H1 (cell line): ENCODE data around the gene SLC24A4. TPM values are rescaled to one million over a fixed set of nuclear protein-coding genes. Genes with fewer than 3 reads are reported as not detected.

Source experiments
- CTCF ChIA-PET: fragments of 300-600 bp; sonication (Branson Sonifier 250); formaldehyde crosslinking; loops from one replicate; lab custom pipeline; 2021; ENCODE audit not compliant: partially characterized antibody; lab: Charles Lee
- POLR2A ChIA-PET: fragments of 300-600 bp; sonication (Branson Sonifier 250); formaldehyde crosslinking; loops from one replicate; lab custom pipeline; 2021; ENCODE audit warnings: inconsistent platforms; ENCODE audit not compliant: partially characterized antibody; lab: Charles Lee
- DNase-seq, 2 experiments: peaks; one replicate each; pipeline versions ENCODE4 v3.0.0 to v3.0.0-alpha.2; 2010 to 2022; ENCODE audit warnings: low spot score in 2 of 2, low read depth in 1 of 2, mixed read lengths in 1 of 2
- FAIRE-seq: peaks from 2 replicates; lab custom pipeline; 2011; peaks lifted over from hg19 to GRCh38; lab: Jason Lieb, UNC
- H2AFZ ChIP-seq: 2 replicates; pipeline ENCODE4 v1.8.1; 2012; ENCODE audit warnings: low read length, inconsistent platforms
- H2AK5ac ChIP-seq: 2 replicates; pipeline ENCODE4 v1.6.1; 2013; ENCODE audit warnings: low read depth, low read length
- H2BK120ac ChIP-seq: replicated peaks from 2 replicates; pipeline ENCODE3; 2013; ENCODE audit warnings: low read depth, low read length, inconsistent platforms
- H2BK12ac ChIP-seq: 2 replicates; pipeline ENCODE4 v1.6.1; 2013; ENCODE audit warnings: low read depth, low read length
- H2BK15ac ChIP-seq: 2 replicates; pipeline ENCODE4 v1.6.1; 2013; ENCODE audit warnings: low read length
- H2BK20ac ChIP-seq: 2 replicates; pipeline ENCODE4 v1.6.1; 2013; ENCODE audit warnings: low read length
- H2BK5ac ChIP-seq: 2 replicates; pipeline ENCODE4 v1.6.1; 2013; ENCODE audit warnings: low read depth, low read length
- H3K14ac ChIP-seq: 2 replicates; pipeline ENCODE4 v1.6.1; 2013; ENCODE audit warnings: inconsistent platforms; ENCODE audit not compliant: insufficient read length
- H3K18ac ChIP-seq: 2 replicates; pipeline ENCODE4 v1.6.1; 2013; ENCODE audit warnings: low read length; ENCODE audit errors: extremely low read depth
- H3K23ac ChIP-seq: 2 replicates; pipeline ENCODE4 v1.6.1; 2013; ENCODE audit warnings: inconsistent platforms; ENCODE audit not compliant: insufficient read length
- H3K23me2 ChIP-seq: 2 replicates; pipeline ENCODE4 v1.6.1; 2013; ENCODE audit warnings: low read depth, low read length
- H3K27ac ChIP-seq: 2 replicates; pipeline ENCODE4 v1.6.1; 2011; ENCODE audit warnings: low read depth, low read length, inconsistent platforms
- H3K27me3 ChIP-seq, 4 experiments: replicated peaks in 1 of 4; 1 replicate in 1 of 4; 2 replicates in 3 of 4; pipeline versions ENCODE4 v1.6.1 to v1.8.1; 2011 to 2013; ENCODE audit warnings: low read length in 3 of 4, mild to moderate bottlenecking in 3 of 4, inconsistent platforms in 2 of 4, mixed read lengths in 2 of 4, moderate library complexity in 1 of 4; ENCODE audit not compliant: control insufficient read depth in 3 of 4, insufficient read depth in 3 of 4; ENCODE audit errors: extremely low read depth in 1 of 4
- H3K36me3 ChIP-seq, 4 experiments: 2 replicates each; pipeline versions ENCODE4 v1.6.1 to v1.8.1; 2011 to 2013; ENCODE audit warnings: mild to moderate bottlenecking in 4 of 4, low read length in 3 of 4, moderate library complexity in 2 of 4, control low read depth in 1 of 4, inconsistent platforms in 1 of 4; ENCODE audit not compliant: insufficient read depth in 4 of 4, control insufficient read depth in 2 of 4
- H3K4ac ChIP-seq: replicated peaks from 2 replicates; pipeline ENCODE3; 2013; ENCODE audit warnings: low read length, low read depth, mixed read lengths, inconsistent platforms; ENCODE audit not compliant: insufficient read length
- H3K4me1 ChIP-seq, 4 experiments: replicated peaks in 1 of 4; 1 replicate in 1 of 4; 2 replicates in 3 of 4; pipeline versions ENCODE4 v1.6.1 to v1.8.1; 2011 to 2013; ENCODE audit warnings: low read length in 3 of 4, inconsistent platforms in 2 of 4, mixed read lengths in 1 of 4; ENCODE audit not compliant: insufficient read depth in 4 of 4, control insufficient read depth in 3 of 4
- H3K4me2 ChIP-seq, 2 experiments: 2 replicates each; pipeline versions ENCODE4 v1.6.1 to v1.8.1; 2011 to 2013; ENCODE audit warnings: low read depth in 2 of 2, low read length in 2 of 2, control low read depth in 1 of 2, inconsistent platforms in 1 of 2, mild to moderate bottlenecking in 1 of 2; ENCODE audit not compliant: insufficient read depth in 1 of 2
- H3K4me3 ChIP-seq, 4 experiments: fragments of 200-600, 300-600 bp in 1 of 4; sonication (generic), shearing (Covaris generic), sonication (Bioruptor Twin) in 1 of 4; 2 replicates each; pipeline versions ENCODE4 v1.5.1 to v1.8.1; 2011 to 2016; ENCODE audit warnings: low read length in 4 of 4, low read depth in 3 of 4, control low read depth in 2 of 4, inconsistent platforms in 2 of 4, mild to moderate bottlenecking in 2 of 4, mixed read lengths in 1 of 4, moderate library complexity in 1 of 4; ENCODE audit not compliant: insufficient read depth in 2 of 4; ENCODE audit errors: extremely low read depth in 1 of 4
- H3K56ac ChIP-seq: replicated peaks from 2 replicates; pipeline ENCODE3; 2013; ENCODE audit warnings: low read depth, mild to moderate bottlenecking, mixed read lengths, low read length, inconsistent platforms; ENCODE audit not compliant: insufficient read length
- H3K79me1 ChIP-seq: 2 replicates; pipeline ENCODE4 v1.6.1; 2013; ENCODE audit warnings: low read depth, low read length, control low read depth
- H3K79me2 ChIP-seq, 2 experiments: 2 replicates each; pipeline versions ENCODE4 v1.6.1 to v1.8.1; 2012 to 2013; ENCODE audit warnings: low read length in 2 of 2, mild to moderate bottlenecking in 2 of 2, inconsistent platforms in 1 of 2; ENCODE audit not compliant: insufficient read depth in 2 of 2, control insufficient read depth in 1 of 2
- H3K9ac ChIP-seq, 4 experiments: replicated peaks in 1 of 4; 1 replicate in 1 of 4; 2 replicates in 3 of 4; pipeline versions ENCODE4 v1.6.1 to v1.8.1; 2011 to 2013; ENCODE audit warnings: low read depth in 3 of 4, low read length in 3 of 4, control low read depth in 2 of 4, mild to moderate bottlenecking in 2 of 4, moderate library complexity in 2 of 4, inconsistent platforms in 1 of 4; ENCODE audit errors: extremely low read depth in 1 of 4
- H3K9me3 ChIP-seq, 2 experiments: 2 replicates each; pipeline versions ENCODE4 v1.6.1 to v1.8.1; 2012 to 2013; ENCODE audit warnings: mild to moderate bottlenecking in 2 of 2, moderate library complexity in 2 of 2, control low read depth in 1 of 2, inconsistent platforms in 1 of 2, low read depth in 1 of 2, low read length in 1 of 2, mixed read lengths in 1 of 2; ENCODE audit not compliant: insufficient read depth in 2 of 2
- H4K20me1 ChIP-seq, 2 experiments: replicated peaks in 1 of 2; 2 replicates each; pipeline versions ENCODE3 to v1.8.1; 2011 to 2013; ENCODE audit warnings: inconsistent platforms in 2 of 2, low read length in 2 of 2, mild to moderate bottlenecking in 1 of 2; ENCODE audit not compliant: insufficient read depth in 2 of 2, control insufficient read depth in 1 of 2
- H4K5ac ChIP-seq: 2 replicates; pipeline ENCODE4 v1.6.1; 2013; ENCODE audit warnings: low read length, low read depth, mixed read lengths, inconsistent platforms; ENCODE audit not compliant: insufficient read length
- H4K8ac ChIP-seq: 2 replicates; pipeline ENCODE4 v1.8.0; 2013; ENCODE audit warnings: mild to moderate bottlenecking, moderate library complexity, low read length, inconsistent platforms; ENCODE audit not compliant: insufficient read depth; ENCODE audit errors: extremely low read depth
- H4K91ac ChIP-seq: replicated peaks from 2 replicates; pipeline ENCODE3; 2013; ENCODE audit warnings: low read length, mixed read lengths, inconsistent platforms; ENCODE audit not compliant: insufficient read length
- ASH2L ChIP-seq: fragments of 200-600, 300-600 bp; sonication (generic); IDR thresholded peaks from one replicate; pipeline ENCODE4 v1.7.1; 2017; ENCODE audit warnings: low read length
- CBX5 ChIP-seq: fragments of 300-800, 300-1000 bp; sonication (generic); IDR thresholded peaks from 2 replicates; pipeline ENCODE4 v1.7.1; 2016; ENCODE audit warnings: antibody characterized with exemption, low read length, low read depth
- CBX8 ChIP-seq: fragments of 300-800, 300-1000 bp; sonication (generic); IDR thresholded peaks from 2 replicates; pipeline ENCODE4 v1.7.1; 2016; ENCODE audit warnings: low read depth, low read length, borderline replicate concordance
- CREB1 ChIP-seq: IDR thresholded peaks from 2 replicates; pipeline ENCODE4 v1.6.1; 2012; ENCODE audit warnings: inconsistent platforms
- GTF2F1 ChIP-seq: IDR thresholded peaks from 2 replicates; pipeline ENCODE4 v1.6.1; 2012; ENCODE audit warnings: low read depth, low read length, improper control_type of control experiment, borderline replicate concordance
- RAD21 ChIP-seq, 2 experiments: IDR thresholded peaks in 1 of 2; conservative IDR thresholded peaks in 1 of 2; 2 replicates each; pipeline ENCODE4 v1.6.1; 2011; ENCODE audit warnings: low read depth in 2 of 2, low read length in 2 of 2, improper control_type of control experiment in 1 of 2, inconsistent platforms in 1 of 2, mild to moderate bottlenecking in 1 of 2, moderate library complexity in 1 of 2
- SP2 ChIP-seq: IDR thresholded peaks from 2 replicates; pipeline ENCODE4 v1.6.1; 2012; ENCODE audit warnings: mild to moderate bottlenecking, low read length, inconsistent platforms
- SP4 ChIP-seq: IDR thresholded peaks from 2 replicates; pipeline ENCODE4 v1.6.1; 2012; ENCODE audit warnings: low read length, inconsistent platforms
- WGBS, 2 experiments: shearing (Covaris generic) in 1 of 2; methylation state at CpG; one replicate each; pipeline versions ENCODE4 v1.1.6 to v1.1.7; 2013 to 2015; ENCODE audit warnings: low lambda C conversion rate in 2 of 2, mixed read lengths in 2 of 2, inconsistent platforms in 1 of 2, low coverage in 1 of 2, missing lambda C conversion rate in 1 of 2; ENCODE audit not compliant: insufficient replicate concordance in 2 of 2, insufficient coverage in 1 of 2, insufficient read length in 1 of 2; ENCODE audit errors: extremely low coverage in 1 of 2, missing lambda C conversion rate in 1 of 2; 5-methylcytosine and 5-hydroxymethylcytosine counted together
- polyA plus RNA-seq, 7 experiments: library from polyadenylated mRNA; depleted of rRNA in 3 of 7; stranded (reverse) in 5 of 7; unstranded in 2 of 7; fragments of >200 nt in 5 of 7; fragments of 200-250 nt in 2 of 7; gene quantifications; 1 replicate in 5 of 7; 2 replicates in 1 of 7; 4 replicates in 1 of 7; pipeline versions ENCODE4 v1.2.1 to v1.2.3, GENCODE V29; 2011 to 2013; ENCODE audit warnings: missing spikeins in 2 of 7, mixed read lengths in 2 of 7
- total RNA-seq: library from RNA; stranded (reverse); fragmentation: NEBNext Ultra II Directional; extraction: Animal tissue kit (Norgen Biotek cat#: 25700); gene quantifications from 2 replicates; pipeline ENCODE4 v1.2.1, GENCODE V29; 2021
- TF ChIP-seq, protein P1 (sequence below): IDR thresholded peaks from 2 replicates; pipeline ENCODE4 v1.6.1; 2012; ENCODE audit warnings: inconsistent platforms

The SLC24A4 gene
- total and polyA plus RNA-seq, 2 of the 8 experiments (the other 6 are each of a cell fraction or from before 2014, with no cell fraction given) = 0.27 to 0.89 TPM

DNA sequence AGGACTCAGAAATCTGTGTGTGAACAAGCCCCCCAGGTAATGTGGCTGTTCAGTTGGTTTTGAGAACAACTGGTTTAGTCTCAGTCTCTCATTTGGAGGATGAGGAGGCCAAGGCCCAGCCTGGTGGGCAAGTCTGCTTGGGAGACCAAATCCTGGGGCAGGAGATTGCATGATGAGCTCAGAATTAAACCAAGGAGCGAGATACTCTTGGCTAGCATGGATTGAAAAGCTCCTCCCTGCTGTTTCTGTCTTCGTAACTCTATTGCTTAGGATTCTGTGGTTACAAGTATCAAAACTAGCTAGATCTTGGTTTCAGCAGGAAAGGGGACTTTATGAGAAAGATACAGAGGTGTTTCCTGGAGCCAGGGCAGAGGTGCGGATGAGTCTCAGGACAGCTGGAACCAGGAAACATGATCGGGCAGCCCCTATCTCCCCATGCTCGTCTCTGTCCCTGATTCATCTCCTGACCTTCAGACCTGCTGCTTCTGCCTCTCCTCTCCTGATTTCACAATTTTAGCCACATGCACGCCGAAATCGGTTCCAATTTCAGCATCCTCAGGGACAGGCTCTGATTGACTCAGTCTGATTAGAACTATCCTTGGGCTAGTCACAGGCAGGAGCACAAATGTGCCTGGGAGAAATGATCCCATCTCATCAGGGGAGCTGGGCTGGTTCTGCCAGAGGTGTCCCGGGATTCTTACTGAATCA lies 150.4 kb downstream of the SLC24A4 start:
- Histone ChIP-seq H2BK15ac (peak overlapping the region; percentile 46; the same call in 1 of the 2 replicates), H2BK12ac (peak overlapping the region; percentile 69; the same call in 1 of the 2 replicates), H2AK5ac (no peak overlapping the region), H3K18ac (no peak overlapping the region), H3K36me3 (no peaks in the 10 kb centered on the region), H2BK20ac (peak overlapping the region; percentile 16; the same call in 1 of the 2 replicates), H2BK5ac (no peak overlapping the region; the same call in 1 of the 2 replicates), H3K23ac (no peak overlapping the region), H3K23me2 (no peaks in the 10 kb centered on the region), H2BK120ac (peak overlapping the region; percentile 16)
- WGBS, 2 experiments = 85% methylated on average over 9 of the region's 9 CpGs; no CpG with 5 or more reads in 1 of the 2 experiments
- no peak for TF ChIP-seq SP2
- TF ChIP-seq CREB1 = no peak
- no peak for TF ChIP-seq ASH2L
- no peak for TF ChIP-seq GTF2F1
- no peak for TF ChIP-seq SP4
- TF ChIP-seq, protein P1, sequence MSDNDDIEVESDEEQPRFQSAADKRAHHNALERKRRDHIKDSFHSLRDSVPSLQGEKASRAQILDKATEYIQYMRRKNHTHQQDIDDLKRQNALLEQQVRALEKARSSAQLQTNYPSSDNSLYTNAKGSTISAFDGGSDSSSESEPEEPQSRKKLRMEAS = no peak
- no peak for TF ChIP-seq CBX8
- TF ChIP-seq CBX5 = no peak
- no peak for TF ChIP-seq RAD21 (IDR thresholded peaks at IDR 0.05 in 1 of 2, conservative IDR thresholded peaks at IDR 0.05 in 1 of 2; ENCODE audit: low read depth in 2 of 2, low read length in 2 of 2)
- TF ChIP-seq, all 59 proteins: peak for 0
- Histone ChIP-seq H2AFZ (0 out of 2 replicates have a peak overlapping the region, but pooled peaks have one; percentile 42), H4K91ac (no peak overlapping the region), H3K14ac (no peak overlapping the region), H3K4me3 (no peak overlapping the region), H3K9me3 (no peaks in the 10 kb centered on the region; a peak in 1 of 4 replicates), H3K56ac (no peak overlapping the region), H4K8ac (no peak overlapping the region), H3K9ac (no peak overlapping the region), H3K79me1 (no peaks in the 10 kb centered on the region; the same call in 1 of the 2 replicates), H3K4me1 (peaks cover 5 to 14% (median 12%) of the 10 kb centered on the region in 4 experiments; a peak in 6 of 7 replicates), H4K20me1 (no peaks in the 10 kb centered on the region), H4K5ac (no peak overlapping the region), H3K79me2 (no peaks in the 10 kb centered on the region), H3K27me3 (no peaks in the 10 kb centered on the region), H3K4me2 (no peak overlapping the region), H3K4ac (no peak overlapping the region), H3K27ac (no peak overlapping the region)
- FAIRE-seq (no peak), DNase-seq (peak in 1 of 2 experiments; percentile 29)
- ChIA-PET CTCF (interaction anchor here (0.6 to 1.5 kb wide), 7 partner anchors 8 to 140 kb away, joined by 3 to 5 read pairs (median 3); no protein-coding TSS in a partner anchor), POLR2A (no interaction called here)
